ENCODE results near the gene CD28.

The CD28 gene

GRCh38 chr2:203786549-203787351, 80.3 kb downstream of the CD28 start:
- DNase-seq = no peak

GRCh38 chr2:203787979-203788378, 81.5 kb downstream of the CD28 start:
- DNase-seq = no peak

Measured in KG1 (cell line).